ENCODE measurements around the gene SPPL3.

The SPPL3 gene

GRCh38 chr12:120872487-120872886 is 31.7 kb downstream of the SPPL3 start:
- DNase-seq: no peak

GRCh38 chr12:120870415-120870814 is 33.7 kb downstream of the SPPL3 start:
- no peak for DNase-seq

- DNase-seq: no peak
Observed at GRCh38 chr12:120869376-120869775, 34.8 kb downstream of the SPPL3 start.

- no peak for DNase-seq
Observed at GRCh38 chr12:120866108-120866507, 38.0 kb downstream of the SPPL3 start.

GRCh38 chr12:120865098-120865497 is 39.1 kb downstream of the SPPL3 start:
- no peak for DNase-seq

- DNase-seq: no peak
Observed at GRCh38 chr12:120862664-120863063, 41.5 kb downstream of the SPPL3 start.

GRCh38 chr12:120861074-120861795 is 42.9 kb downstream of the SPPL3 start:
- no peak for DNase-seq

GRCh38 chr12:120858306-120859088 is 45.7 kb downstream of the SPPL3 start:
- no peak for DNase-seq

GRCh38 chr12:120856980-120857379 is 47.2 kb downstream of the SPPL3 start:
- DNase-seq: no peak

- DNase-seq: no peak
Observed at GRCh38 chr12:120855823-120856588, 48.2 kb downstream of the SPPL3 start.

GRCh38 chr12:120854804-120855203 is 49.4 kb downstream of the SPPL3 start:
- no peak for DNase-seq

- no peak for DNase-seq
Observed at GRCh38 chr12:120853188-120853587, 51.0 kb downstream of the SPPL3 start.

- DNase-seq: no peak
Observed at GRCh38 chr12:120851944-120852343, 52.2 kb downstream of the SPPL3 start.

- no peak for DNase-seq
Observed at GRCh38 chr12:120851444-120851843, 52.7 kb downstream of the SPPL3 start.

GRCh38 chr12:120849765-120850164 is 54.4 kb downstream of the SPPL3 start:
- DNase-seq: no peak

GRCh38 chr12:120847814-120848213 is 56.3 kb downstream of the SPPL3 start:
- DNase-seq: no peak

- no peak for DNase-seq
Observed at GRCh38 chr12:120847392-120847791, 56.8 kb downstream of the SPPL3 start.

- DNase-seq: no peak
Observed at GRCh38 chr12:120846721-120847120, 57.4 kb downstream of the SPPL3 start.

GRCh38 chr12:120845696-120846095 is 58.5 kb downstream of the SPPL3 start:
- DNase-seq: no peak

GRCh38 chr12:120844768-120845449 is 59.2 kb downstream of the SPPL3 start:
- DNase-seq: no peak

- DNase-seq: no peak
Observed at GRCh38 chr12:120844297-120844696, 59.9 kb downstream of the SPPL3 start.

- DNase-seq: no peak
Observed at GRCh38 chr12:120843472-120843871, 60.7 kb downstream of the SPPL3 start.

- no peak for DNase-seq
Observed at GRCh38 chr12:120842595-120842994, 61.6 kb downstream of the SPPL3 start.
